ENCODE data around the gene CEP164. TPM values are rescaled to one million over a fixed set of nuclear protein-coding genes. Genes with fewer than 3 reads are reported as not detected.

CEP164 gene
- total RNA-seq, 1 experiment from 2014 or later, result 21.0 TPM

- TF ChIP-seq, protein P1, sequence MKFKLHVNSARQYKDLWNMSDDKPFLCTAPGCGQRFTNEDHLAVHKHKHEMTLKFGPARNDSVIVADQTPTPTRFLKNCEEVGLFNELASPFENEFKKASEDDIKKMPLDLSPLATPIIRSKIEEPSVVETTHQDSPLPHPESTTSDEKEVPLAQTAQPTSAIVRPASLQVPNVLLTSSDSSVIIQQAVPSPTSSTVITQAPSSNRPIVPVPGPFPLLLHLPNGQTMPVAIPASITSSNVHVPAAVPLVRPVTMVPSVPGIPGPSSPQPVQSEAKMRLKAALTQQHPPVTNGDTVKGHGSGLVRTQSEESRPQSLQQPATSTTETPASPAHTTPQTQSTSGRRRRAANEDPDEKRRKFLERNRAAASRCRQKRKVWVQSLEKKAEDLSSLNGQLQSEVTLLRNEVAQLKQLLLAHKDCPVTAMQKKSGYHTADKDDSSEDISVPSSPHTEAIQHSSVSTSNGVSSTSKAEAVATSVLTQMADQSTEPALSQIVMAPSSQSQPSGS (CRISPR knock-in tag; IDR thresholded peaks at IDR 0.05; ENCODE audit: borderline replicate concordance, low read depth), result no peak
- TF ChIP-seq TP53 (CRISPR knock-in tag; IDR thresholded peaks at IDR 0.05), result no peak
- peak; percentile 53; the same call in 1 of the 2 replicates for TF ChIP-seq FOXK1 (CRISPR knock-in tag; IDR thresholded peaks at IDR 0.05)
- TF ChIP-seq ETV6 (CRISPR knock-in tag; IDR thresholded peaks at IDR 0.05), result peak; percentile 44; the same call in 1 of the 2 replicates
- 0 out of 2 replicates have a peak, but pooled peaks have one; percentile 33 for TF ChIP-seq ZBTB21 (CRISPR knock-in tag; IDR thresholded peaks at IDR 0.05; ENCODE audit: borderline replicate concordance)
- TF ChIP-seq ZNF671 (CRISPR knock-in tag; IDR thresholded peaks at IDR 0.05), result no peak
Observed at GRCh38 chr11:117316197-117316961, 11.3 kb upstream of the CEP164 start, which contains the start of gene BACE1 (continued).

DNA sequence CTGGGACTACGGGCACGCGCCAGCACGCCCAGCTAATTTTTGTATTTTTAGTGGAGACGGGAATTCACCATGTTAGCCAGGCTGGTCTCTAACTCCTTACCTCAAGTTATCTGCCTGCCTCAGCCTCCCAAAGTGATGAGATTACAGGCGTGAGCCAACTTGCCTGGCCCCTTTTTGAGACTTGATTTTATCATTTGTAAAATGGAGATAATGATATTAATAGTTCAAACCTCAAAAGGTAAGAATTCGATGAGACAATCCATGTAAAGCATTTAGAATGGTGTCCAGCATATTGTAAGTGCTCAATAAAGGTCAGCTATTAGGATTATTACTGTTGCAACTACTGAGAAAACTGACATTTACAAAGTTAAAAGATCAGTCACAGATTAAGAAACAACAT lies 8.9 kb upstream of the CEP164 start:
- ChIA-PET POLR2A (interaction anchor here (0.6 to 1.4 kb wide), 3 partner anchors 9 to 657 kb away, joined by 3 to 5 read pairs (median 5); partner anchors contain the start of gene CEP164), CTCF (no interaction called here)
- no peak for DNase-seq (ENCODE audit: low spot score)
- H3K27ac Mint-ChIP-seq, result no peak overlapping the region; the same call in 1 of the 2 replicates
- H3K4me3 Mint-ChIP-seq, result no peak overlapping the region
- TF ChIP-seq, protein P2, sequence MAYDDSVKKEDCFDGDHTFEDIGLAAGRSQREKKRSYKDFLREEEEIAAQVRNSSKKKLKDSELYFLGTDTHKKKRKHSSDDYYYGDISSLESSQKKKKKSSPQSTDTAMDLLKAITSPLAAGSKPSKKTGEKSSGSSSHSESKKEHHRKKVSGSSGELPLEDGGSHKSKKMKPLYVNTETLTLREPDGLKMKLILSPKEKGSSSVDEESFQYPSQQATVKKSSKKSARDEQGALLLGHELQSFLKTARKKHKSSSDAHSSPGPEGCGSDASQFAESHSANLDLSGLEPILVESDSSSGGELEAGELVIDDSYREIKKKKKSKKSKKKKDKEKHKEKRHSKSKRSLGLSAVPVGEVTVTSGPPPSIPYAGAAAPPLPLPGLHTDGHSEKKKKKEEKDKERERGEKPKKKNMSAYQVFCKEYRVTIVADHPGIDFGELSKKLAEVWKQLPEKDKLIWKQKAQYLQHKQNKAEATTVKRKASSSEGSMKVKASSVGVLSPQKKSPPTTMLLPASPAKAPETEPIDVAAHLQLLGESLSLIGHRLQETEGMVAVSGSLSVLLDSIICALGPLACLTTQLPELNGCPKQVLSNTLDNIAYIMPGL (CRISPR knock-in tag; IDR thresholded peaks at IDR 0.05), result no peak
- no peak for TF ChIP-seq TEAD4 (CRISPR knock-in tag; IDR thresholded peaks at IDR 0.05)
- TF ChIP-seq USF1 (CRISPR knock-in tag; IDR thresholded peaks at IDR 0.05), result no peak
- no peak for TF ChIP-seq PRRX2 (CRISPR knock-in tag; IDR thresholded peaks at IDR 0.05)
- no peak for TF ChIP-seq ZNF671 (CRISPR knock-in tag; IDR thresholded peaks at IDR 0.05)
- no peak for TF ChIP-seq KAT7 (CRISPR knock-in tag; IDR thresholded peaks at IDR 0.05; ENCODE audit: borderline replicate concordance)
- TF ChIP-seq ATF6 (CRISPR knock-in tag; IDR thresholded peaks at IDR 0.05), result no peak
- no peak for TF ChIP-seq ZNF121 (CRISPR knock-in tag; IDR thresholded peaks at IDR 0.05)
- no peak for TF ChIP-seq ZBTB21 (CRISPR knock-in tag; IDR thresholded peaks at IDR 0.05; ENCODE audit: borderline replicate concordance)
- no peak for TF ChIP-seq GRHL2 (CRISPR knock-in tag; IDR thresholded peaks at IDR 0.05; ENCODE audit: insufficient replicate concordance, severe bottlenecking)
- TF ChIP-seq NFYB (CRISPR knock-in tag; conservative IDR thresholded peaks at IDR 0.05; ENCODE audit: low read depth), result no peak
- no peak for TF ChIP-seq ZNF317 (CRISPR knock-in tag; IDR thresholded peaks at IDR 0.05; ENCODE audit: borderline replicate concordance, low read depth)
- no peak for TF ChIP-seq TCF7 (CRISPR knock-in tag; IDR thresholded peaks at IDR 0.05; ENCODE audit: low read depth)
- peaks cover 17% of the 10 kb centered on the region for H3K4me1 Mint-ChIP-seq
- no peaks in the 10 kb centered on the region for H3K36me3 Mint-ChIP-seq
- peaks cover 2% of the 10 kb centered on the region for H3K27me3 Mint-ChIP-seq (ENCODE audit: low read depth)
- no peak for ATAC-seq
- H3K9me3 Mint-ChIP-seq, result no peaks in the 10 kb centered on the region
